WTC11 (cell line): ENCODE results near the gene ZFYVE16.

Experiments used
- ATF3 ChIP-seq: sonication (generic); formaldehyde crosslinking; conservative IDR thresholded peaks from 2 replicates; pipeline ENCODE4 v1.8.1; 2022; ENCODE audit warnings: mild to moderate bottlenecking, missing genetic modification reagents
- CTCF ChIP-seq: fragments of 200-600 bp; IDR thresholded peaks from 2 replicates; pipeline ENCODE4 v1.8.0; 2022; ENCODE audit warnings: antibody characterized with exemption

GRCh38 chr5:80370390-80370789 is 37.5 kb upstream of the ZFYVE16 start:
- no peak for TF ChIP-seq CTCF
- TF ChIP-seq ATF3 (CRISPR knock-in tag), result no peak
